Activated CD8-positive, alpha-beta memory T cell treated with anti-CD3 and anti-CD28 coated beads, Interleukin-2, amount 50 U/mL, for 1 hour (primary cell): ENCODE measurements around the gene MFAP4.

Experiments
- DNase-seq: peaks from one replicate; pipeline ENCODE4 v3.0.0-alpha.2; 2020; ENCODE audit errors: extremely low read depth

MFAP4 gene

DNA sequence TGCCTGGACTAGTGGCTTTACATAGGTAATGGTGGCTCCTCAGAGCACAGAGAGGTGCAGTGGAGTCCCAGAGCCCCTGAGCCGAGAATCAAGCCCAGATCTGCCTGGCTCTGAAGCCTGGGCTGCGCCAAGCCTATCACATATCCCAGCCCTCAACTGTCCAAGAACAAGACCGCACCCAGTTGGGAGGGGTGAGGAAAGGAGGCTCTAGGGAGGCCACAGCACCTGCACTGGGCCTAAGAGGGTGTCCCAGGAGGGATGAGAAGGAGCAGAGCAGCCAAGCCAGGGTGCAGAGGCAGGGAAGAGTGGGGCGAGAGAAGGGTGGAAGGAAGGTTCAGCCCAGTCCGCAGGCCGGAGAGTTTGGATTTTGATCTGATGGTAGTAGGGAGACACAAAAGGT is 23.1 kb upstream of the MFAP4 start:
- no peak for DNase-seq

DNA sequence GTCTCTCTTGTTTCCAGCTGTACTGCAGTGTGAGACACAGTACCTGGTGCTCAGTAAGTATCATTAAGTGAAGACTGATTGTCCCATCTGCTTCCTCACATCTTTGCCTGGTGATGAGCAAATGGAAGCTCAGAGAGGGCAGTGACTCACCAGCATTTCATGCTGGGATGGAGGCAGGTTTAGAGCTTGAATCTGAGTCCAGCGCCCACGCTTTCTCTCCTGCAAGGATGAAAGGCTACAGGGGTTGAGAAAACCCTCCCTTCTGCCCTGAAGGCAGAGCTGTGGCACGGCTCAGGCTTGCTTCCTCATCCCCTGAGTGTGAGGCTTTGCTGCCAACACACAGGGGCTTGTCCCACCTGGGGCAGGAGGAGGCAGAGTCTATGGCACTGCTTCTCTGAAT is 22.5 kb upstream of the MFAP4 start:
- DNase-seq, result no peak

DNA sequence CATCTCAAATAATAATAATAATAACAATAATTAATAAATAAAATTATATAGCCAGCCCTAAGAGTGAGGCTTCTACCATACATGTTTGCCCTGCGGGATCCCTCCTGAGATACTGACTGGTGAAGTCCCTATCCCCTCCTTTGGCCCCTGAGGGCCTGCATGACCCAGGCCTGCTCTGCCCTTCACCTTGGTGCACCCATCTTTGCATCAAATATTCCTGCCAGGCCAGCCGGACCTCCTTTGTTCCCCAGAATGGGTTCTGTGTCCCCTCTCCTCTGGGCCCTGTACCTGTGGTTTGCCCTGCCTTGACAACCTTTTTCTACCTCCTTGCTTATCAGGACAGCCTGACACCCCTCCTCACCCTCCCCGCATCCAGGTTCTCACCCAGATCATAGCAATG is 22.1 kb upstream of the MFAP4 start:
- no peak for DNase-seq

DNA sequence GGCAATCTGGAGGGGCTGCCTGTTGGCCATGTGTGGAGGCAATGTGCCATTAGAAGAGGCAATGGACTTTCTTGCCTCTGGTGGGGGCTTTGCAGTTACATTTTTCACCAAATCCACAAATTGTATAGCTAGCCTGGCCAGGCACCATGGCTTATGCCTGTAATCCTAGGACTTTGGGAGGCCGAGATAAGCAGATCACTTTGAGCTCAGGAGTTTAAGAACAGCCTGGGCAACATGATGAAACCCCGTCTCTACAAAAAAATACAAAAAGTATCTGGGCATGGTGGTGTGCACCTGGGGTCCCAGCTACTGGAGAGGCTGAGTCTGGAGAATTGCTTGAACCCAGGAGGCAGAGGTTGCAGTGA is 21.3 kb upstream of the MFAP4 start:
- no peak for DNase-seq

DNA sequence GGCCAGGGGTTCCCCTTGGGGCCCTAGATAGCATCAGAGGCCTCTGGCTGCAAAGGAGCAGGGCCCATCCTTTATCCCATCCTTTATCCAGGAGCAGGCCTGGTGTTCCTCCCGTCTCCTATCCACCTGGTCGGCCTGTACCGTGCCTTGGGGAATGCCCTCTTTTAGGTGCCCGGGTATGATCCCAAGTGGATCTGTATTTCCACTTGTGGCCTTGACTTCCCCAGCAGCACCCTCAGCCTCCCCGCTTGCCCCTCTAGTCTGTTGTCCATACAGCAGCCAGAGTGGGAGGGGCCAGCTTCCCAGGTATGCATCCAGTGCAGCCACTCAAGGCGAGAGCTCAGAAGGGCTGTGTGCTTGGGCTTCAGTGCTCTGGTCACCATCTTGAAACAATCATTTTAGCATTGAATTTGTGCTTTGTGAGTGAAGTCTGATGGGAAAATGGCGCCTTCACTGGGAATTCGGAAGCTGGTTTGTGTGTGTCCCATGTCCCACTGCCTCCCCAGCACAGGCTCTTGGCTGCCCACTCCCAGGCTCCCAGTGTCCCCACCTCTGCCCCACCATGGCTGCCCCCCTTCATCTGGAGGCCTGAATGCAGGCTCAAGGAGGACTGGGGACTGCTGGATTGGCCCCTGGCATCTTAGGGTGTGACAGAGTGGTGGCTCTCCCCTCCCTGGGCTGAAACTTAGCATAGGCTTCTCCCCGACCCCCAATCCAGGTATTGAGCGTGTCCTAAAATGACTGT is 20.8 kb upstream of the MFAP4 start:
- no peak for DNase-seq

DNA sequence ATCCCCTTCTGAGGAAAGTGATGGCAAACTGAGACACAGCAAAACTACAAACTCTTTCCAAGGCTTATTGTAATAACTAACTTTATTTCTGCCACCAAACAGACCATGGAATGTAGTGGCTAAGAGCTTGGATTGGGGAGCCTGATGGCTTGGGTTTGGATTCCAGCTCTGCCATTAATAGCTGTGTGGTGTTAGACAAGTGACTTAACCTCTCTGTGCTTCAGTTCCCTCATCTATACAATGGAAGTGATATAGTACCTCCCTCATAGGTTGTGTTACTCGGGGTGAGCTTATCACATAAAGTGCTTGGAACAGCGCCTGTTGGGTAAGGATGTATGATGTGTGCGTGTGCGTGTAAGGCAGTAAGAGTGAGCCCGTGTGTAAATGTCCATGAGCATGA is 18.1 kb upstream of the MFAP4 start:
- no peak for DNase-seq

DNA sequence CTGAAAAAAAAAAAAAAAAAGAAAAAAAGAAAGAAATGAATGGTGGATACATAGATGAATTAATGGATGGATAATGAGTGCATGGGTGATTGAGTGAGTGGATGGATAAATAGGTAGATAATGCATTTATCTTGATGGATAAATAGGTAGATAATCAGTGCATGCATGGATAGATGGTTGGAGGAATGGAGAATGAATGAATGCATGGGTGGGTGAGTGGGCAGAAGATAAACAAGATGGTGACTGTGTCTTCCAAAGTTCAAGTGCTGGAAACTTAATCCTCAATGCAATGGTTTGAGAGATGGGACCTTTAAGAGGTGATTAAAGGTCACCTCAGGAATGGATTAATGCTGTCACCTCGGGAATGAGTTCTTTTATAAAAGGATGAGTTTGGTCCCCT is 17.3 kb upstream of the MFAP4 start:
- DNase-seq, result no peak

DNA sequence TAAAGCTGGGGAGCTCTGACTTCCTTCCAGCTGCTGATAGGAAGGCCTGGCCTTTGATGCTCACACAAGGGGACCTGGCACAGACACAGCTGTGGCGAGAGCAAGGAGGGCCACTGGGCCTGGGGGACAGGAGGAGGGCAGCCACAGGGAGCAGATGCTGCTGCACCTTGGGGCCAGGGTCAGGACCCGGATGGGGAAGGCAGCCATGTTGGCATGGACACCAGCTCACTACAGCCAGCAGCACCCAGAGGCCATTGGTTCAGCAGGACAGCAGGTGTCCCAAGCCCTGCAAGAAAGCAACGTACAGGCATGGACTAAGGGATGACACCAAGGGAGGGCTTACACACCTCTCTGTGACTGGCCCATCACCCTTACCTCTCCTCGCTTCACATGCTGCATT is 16.0 kb upstream of the MFAP4 start:
- no peak for DNase-seq

DNA sequence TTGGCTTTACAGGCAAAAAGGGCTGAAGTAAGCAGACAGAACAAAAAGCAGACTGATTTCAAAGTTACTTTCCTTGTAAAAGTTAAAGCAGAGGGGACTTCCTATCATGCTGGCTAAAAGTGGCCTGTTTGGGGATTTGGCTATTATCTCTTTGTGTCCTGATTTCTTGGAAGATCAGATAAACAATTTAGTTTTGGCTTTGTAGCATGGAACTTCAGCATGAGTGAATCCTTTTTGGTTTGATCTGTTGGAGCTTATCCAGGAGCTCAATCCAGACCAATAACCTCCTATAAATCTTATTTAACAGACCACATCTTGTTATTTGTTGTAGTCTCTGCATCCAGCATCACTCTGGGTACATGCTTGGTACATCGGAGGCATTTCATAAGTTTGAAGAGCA is 15.2 kb upstream of the MFAP4 start:
- DNase-seq, result no peak

DNA sequence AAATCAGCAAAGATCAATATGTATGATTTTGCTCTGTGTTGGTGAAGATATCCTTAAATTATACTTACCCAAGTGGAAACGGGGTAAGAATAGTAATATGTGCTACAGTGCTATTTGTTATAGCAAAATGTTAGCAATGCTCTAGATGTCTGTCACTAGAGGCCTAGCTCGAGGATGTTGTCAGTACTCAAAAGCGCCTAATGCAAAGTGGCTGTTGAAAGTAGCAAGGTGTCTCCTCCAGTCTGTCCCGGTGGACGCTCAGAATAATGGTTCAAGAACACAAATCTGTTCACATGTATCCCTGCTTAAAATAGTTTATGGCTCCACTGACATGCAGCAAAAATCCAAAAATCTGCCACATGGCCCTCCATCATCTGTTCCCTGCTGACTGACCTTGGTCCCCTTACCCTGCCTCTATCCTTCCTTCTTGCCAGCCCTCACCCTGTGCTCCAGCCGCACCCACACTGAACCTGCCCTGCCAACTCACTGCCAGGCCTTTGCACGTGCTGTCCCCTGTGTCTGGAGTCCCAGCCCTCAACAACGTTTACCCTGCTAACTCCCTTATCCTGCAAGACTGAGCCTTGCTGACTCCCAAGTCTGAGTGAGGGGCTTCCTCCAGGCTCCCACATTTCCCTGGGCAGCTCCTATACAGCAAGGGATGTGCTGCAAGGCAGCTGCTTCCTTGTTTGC is 14.5 kb upstream of the MFAP4 start:
- no peak for DNase-seq

DNA sequence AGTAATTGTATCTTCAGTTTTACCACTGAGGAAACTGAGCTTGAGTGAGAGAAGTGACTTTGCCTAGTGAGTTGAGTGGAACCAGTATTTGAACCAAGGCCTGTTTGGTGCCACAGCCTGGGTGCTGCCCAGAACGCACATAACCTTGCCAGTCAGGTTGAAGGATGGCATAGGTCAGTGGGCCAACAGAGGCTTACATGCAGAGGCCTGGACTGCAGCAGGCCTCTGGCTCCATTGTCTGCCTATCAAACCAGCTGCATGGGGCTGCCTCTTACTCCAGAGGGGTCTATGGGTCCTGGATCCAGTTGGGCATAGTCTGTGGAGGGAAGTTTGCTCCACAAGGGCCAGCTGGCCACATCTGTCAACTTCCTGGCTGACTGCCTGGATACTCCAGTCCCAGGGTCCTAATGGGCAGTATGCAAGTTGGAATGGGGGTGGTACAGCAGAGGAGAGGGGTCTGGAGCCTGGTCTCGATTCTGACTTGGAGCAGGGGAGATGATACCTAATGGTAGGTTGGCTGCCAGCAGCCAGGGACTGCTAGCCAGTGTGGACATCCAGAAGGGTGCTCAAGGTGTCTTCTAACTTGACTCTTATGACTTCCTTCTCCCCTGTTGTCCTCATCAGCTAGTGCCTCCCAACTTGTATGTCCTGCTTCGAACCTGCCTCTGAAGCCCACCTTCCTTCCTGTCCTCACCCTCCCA is 12.9 kb upstream of the MFAP4 start:
- no peak for DNase-seq

DNA sequence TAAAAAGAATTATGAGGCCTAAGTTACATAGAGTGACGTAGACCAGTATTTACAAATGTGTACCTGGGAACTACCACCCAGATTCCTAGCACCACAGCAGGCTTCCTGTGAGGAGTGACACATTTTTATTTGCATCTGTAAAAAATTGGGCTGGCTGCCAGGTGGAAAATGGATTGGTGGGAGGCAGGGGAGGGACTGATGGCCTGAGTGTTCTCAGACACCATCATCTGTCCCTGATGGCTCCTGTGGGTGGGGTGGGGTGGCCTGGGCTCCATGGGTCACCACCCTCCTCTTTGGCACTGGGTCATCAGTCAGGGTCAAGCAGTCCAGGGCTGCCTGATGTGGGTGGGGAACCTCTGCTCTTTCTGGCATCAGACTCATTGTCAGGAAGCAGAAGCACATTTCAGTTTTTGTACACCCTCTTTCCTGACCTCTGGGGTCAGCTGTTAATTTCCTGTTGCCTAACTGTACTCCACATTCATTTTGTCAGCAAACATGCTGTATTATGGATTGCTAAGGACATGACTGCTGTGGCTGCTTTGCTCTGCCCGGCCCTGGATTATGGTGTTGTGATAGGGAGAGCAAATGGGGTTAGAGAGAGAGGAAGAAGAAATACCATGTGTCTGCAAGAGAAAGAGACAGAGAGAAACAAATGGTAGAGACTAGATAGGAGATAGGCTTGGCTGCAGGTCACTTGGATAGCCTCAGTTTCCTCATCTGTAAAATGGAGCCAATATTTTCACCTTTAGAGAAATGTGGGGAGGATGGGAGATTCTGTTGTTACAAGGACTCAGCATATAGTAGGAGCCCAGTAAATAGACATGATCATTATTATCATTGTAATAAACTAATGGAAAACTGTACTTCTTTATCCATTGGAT is 11.6 kb upstream of the MFAP4 start:
- DNase-seq, result no peak

DNA sequence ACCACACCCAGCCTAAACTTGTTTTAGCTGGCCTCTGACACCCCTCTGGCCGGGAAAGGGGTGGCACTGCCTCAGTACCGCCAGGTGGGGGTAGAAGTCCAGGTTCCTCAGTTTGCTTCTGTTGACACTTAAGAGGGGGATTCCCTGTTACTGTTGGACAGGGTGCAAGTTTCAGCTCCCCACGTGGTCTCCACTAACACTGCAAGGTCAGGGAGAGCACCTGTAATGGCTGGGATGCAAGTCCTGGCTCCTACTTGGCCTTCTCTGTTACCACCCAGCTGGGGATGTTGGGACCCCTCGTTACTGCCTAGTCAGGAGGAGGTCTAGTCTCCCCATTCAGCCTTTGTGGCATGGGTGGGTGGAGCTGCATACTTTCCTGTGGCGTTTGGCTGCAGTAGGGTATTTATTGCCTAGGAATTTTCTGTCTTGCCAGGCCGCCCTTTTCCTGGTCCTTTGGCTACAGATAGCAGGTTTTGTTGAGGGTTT is 10.6 kb upstream of the MFAP4 start:
- DNase-seq, result no peak

DNA sequence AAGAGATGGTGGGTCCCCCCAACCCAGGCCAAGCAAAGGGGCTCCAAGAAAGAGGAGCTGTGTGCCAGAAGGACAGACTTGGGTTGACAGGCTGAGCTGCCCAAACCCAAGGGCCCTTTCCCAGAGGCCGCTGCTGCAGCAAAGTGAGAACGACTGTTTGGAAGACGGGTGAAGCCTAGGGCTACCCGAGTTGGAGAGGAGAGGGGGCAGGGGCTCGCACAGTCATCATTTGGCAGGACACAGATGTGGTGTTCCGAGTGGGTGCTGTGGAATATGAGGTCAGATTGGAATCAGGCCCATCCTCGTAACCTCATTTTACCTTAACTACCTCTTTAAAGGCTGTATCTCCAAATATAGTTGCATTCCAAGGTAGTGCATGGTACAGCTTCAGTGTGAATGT is 5.3 kb upstream of the MFAP4 start:
- no peak for DNase-seq

DNA sequence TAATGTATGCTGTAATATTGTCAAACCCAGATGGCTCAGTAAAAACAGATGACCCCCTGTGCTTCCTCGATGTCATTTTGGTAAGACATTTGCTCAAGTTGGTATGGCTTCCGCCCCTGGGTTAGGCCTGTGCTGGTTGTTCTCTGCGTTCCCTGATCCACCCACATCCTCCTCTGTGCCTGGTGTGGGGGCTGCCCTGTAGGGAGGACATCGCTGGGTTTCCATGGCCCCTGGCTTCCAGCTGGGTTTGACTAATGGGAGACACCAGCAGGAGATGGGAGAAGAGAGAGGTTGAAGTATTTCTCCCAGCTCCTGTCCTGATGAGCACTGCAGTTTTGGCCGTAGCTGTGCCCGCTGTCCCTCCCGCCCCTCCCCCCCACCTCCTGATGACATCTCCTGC is 4.4 kb upstream of the MFAP4 start:
- DNase-seq, result no peak

DNA sequence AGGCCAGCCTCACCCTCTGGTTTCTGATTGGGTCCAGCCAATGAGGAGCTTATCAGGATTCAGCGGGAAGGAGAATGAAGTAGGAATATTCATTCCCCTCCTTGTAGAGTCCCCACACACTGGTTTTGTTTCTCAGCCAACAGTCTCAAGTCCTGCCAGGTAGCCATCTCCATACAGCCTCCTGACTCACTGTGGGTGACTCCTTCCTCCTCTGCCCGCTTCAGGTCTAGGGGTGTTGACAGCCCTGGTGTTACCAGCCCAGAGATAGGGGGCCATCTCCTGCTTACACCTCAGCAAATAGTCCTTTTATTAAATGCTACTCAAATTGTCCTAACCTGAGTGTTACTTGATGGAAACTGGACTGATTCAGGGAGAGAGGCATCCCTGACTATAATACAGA is 4.0 kb upstream of the MFAP4 start:
- DNase-seq, result no peak

DNA sequence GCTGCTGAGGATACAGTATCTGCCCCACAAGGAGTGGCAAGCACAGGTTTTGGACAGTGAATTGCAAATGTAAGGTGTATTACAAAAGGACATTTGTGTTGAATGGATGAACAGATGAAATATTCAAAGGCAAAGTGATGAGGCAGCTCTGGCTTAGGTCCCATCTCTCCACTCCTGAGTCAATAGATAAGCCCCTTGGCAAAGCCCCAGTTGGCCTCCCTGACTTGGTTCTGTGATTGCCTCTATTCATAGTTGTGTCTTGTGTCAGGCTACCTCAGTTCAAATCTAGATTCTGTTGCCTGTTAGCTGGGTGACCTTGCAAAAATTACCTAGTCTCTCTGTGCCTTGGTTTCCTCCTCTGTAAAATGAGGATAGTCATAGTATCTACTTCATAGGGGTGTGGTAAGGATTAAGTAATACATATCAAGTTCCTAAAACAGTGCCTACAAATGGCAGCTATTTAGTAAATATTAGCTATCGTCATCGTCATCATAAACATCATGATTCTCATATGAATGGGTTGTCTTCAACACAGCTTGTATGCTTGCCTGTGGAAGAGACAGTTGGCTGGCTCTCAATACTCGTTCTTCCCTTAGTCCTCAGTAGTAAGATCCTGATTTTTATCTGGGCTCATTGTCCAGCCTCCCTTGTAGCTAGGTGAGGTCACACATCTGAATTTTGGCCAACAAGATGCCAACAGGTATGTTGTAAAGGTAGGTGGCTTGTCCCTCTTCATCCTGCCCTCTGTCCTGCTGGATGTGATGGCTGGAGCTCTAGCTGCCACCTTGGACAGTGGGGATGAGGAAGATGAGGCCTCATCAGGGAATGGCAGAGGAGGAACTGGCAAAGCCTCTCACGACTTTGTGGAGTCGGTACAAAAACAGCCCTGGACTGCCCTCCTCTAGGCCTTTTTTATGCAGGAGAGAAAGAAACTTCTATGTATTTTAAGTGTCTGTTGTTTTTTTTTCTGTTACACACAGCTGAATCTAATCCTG is 2.1 kb upstream of the MFAP4 start:
- no peak for DNase-seq

DNA sequence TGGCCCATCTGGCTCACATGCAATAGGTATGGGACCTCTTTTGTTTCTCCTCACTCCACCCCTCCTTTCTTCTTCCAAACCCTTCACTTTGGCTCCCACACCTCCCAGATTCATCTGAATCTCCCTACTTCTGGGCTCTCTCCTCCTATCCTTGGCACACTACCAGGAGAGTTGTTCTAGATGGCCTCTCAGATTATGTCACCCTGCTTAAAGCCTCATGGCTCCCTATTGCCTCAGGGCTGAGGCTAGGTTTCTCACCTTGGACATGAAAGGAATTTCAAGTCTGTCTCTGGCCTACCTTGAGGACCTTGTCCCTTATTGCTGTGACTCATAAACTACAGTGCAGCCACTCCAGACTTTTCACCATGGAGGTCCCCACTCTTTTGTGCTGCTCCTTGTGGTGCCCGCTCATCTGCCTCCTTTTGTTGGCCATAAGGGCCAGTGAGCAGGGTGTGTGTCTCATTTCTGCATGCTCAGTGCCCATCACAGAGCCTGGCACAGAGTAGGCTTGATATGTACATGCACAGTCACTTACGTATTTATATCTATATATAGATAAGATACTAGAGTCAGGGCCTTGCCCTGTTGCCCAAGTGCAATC is 1.0 kb upstream of the MFAP4 start:
- DNase-seq, result no peak

DNA sequence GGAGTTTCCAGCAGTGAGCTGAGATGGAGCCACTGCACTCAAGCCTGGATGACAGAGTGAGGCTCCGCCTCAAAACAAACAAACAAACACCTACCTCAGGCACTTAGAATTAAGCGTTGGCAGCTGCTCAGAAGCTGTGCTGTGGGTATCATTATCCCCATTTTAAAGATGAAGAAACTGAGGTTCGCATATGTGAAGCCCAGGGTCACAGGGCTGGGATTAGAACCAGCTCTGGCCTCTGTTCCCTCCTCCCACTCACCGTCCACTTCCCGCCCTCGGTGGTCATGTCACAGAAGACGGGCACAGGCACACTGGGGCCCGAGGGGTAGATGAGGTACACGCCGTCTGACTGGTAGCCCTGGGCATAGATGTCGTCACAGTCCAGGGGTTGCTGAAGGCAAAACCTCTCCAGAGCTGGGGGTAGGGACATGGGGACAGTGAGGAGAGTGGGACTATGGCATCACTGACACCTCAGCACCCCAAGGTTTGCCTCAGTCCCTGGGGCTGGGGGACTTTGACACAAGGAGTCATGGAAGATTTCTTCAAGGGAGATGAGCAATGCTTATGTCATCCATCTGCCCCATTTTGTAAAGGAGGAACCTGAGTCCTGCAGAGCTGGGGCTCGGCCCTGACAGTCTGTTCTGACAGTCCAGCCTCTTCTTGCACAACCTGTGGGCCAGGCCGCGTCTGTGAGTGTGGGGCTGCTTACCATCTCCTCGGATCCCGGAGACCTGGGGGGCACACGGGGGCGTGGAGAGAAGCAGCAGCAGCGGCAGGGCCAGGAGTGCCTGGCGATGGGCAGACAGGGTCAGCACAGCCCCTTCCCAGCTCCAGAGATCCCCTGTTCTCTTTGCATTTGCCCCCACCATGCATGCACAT is 700 bp downstream of the MFAP4 start:
- DNase-seq, result no peak
